ENCODE data around the gene EDN2. TPM values are rescaled to one million over a fixed set of nuclear protein-coding genes. Genes with fewer than 3 reads are reported as not detected.

Gene EDN2
- total RNA-seq, 1 donor from 2014 or later: 0.47 TPM

DNA sequence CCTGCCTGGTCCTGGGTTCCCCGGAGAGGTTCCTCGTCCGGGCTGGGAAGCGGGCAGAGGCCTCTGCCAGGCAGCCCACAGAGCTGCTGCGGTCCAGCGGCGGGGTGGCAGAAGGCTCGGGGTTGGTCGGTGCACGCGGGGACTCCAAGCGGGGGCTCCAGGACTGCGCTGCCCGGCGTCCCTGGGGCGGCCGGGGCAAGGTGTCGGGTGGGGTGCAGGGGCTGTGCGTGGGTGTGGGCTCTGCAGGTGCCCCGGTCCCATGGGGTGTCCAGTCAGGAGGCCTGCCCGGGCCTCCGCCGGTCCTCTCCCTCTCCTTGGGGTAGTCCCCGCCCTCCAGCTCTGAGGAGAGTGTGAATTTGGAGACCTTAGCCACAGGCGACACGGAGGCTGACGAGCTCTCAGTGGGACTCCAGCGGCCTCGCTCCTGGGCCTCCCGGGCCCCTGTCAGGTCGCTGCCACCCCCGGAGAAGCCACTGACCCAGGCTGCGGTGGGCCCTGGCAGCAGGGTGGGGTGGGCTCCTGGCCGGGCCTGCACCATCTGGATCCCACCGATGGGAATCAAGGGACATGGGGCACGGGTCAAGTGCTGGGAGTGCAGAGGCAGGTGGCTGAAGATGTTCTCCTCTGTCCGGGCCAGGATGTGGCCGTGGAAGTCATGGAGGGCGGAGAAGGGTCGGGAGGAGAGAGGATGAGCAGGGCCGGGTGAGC, 26.2 kb upstream of the EDN2 start:
- Histone ChIP-seq H3K36me3 (peaks cover 18% of the 10 kb centered on the region), H3K27me3 (ENCODE audit: low read depth) (no peaks in the 10 kb centered on the region), H3K27ac (replicated peaks) (no peak overlapping the region), H3K4me1 (peaks cover 15% of the 10 kb centered on the region), H3K4me3 (no peak overlapping the region), H3K9me3 (replicated peaks) (no peaks in the 10 kb centered on the region)
- TF ChIP-seq, protein P1, sequence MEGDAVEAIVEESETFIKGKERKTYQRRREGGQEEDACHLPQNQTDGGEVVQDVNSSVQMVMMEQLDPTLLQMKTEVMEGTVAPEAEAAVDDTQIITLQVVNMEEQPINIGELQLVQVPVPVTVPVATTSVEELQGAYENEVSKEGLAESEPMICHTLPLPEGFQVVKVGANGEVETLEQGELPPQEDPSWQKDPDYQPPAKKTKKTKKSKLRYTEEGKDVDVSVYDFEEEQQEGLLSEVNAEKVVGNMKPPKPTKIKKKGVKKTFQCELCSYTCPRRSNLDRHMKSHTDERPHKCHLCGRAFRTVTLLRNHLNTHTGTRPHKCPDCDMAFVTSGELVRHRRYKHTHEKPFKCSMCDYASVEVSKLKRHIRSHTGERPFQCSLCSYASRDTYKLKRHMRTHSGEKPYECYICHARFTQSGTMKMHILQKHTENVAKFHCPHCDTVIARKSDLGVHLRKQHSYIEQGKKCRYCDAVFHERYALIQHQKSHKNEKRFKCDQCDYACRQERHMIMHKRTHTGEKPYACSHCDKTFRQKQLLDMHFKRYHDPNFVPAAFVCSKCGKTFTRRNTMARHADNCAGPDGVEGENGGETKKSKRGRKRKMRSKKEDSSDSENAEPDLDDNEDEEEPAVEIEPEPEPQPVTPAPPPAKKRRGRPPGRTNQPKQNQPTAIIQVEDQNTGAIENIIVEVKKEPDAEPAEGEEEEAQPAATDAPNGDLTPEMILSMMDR (IDR thresholded peaks at IDR 0.05; ENCODE audit: borderline replicate concordance): no peak
- DNase-seq: no peak
- intact Hi-C loops (cut with micrococcal nuclease): no loop called here

DNA sequence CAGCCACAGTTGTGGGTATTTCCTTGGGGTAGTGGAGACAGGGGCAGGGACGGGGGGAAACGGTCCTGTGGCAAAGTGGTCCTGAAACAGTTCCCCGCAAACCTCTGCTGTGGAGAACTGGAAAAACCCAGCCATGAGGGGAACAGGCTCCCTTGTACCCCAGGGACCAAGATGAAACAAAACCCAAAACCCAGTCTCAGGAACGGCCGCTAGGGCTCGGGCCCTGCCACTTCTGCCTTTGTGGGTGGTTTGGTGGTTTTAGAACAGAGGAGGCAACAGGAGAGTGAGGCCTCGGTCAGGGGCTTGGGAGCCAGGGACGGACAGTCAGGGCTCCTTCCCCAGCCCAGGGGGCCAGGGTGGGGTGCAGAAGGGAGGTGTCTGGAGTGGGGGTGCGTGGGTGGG, 24.8 kb upstream of the EDN2 start:
- H3K4me1 ChIP-seq: peaks cover 4% of the 10 kb centered on the region
- intact Hi-C loops (cut with micrococcal nuclease): no loop called here
- H3K36me3 ChIP-seq: peaks cover 18% of the 10 kb centered on the region
- DNase-seq: no peak
- no peaks in the 10 kb centered on the region for H3K27me3 ChIP-seq (ENCODE audit: low read depth)
- H3K4me3 ChIP-seq: no peak overlapping the region
- no peaks in the 10 kb centered on the region for H3K9me3 ChIP-seq (replicated peaks)
- H3K27ac ChIP-seq (replicated peaks): no peak overlapping the region
- TF ChIP-seq, protein P1 (IDR thresholded peaks at IDR 0.05; ENCODE audit: borderline replicate concordance): no peak

DNA sequence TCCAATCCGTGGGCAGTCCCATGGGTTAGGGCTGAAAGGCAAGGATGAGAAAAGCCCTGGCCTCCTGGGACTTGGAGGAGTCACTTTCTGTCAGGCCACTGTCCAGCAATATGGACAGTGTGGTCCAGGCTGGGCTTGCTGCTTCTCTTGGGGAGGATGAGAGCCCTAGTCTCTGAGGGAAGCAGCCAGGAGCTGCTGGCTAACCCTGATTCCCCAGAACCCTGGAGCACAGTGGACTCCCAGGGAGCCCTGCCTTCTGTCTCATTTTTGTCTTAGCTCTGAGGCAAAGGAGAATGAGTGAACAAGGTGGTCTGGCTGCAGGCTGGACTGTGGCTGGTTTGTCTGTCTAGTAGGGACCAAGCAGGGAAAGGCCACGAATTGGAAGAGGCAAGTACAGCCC, 23.8 kb upstream of the EDN2 start:
- Histone ChIP-seq H3K4me3 (no peak overlapping the region), H3K27ac (replicated peaks) (no peak overlapping the region), H3K9me3 (replicated peaks) (no peaks in the 10 kb centered on the region), H3K27me3 (ENCODE audit: low read depth) (no peaks in the 10 kb centered on the region), H3K36me3 (peaks cover 17% of the 10 kb centered on the region), H3K4me1 (peaks cover 11% of the 10 kb centered on the region)
- TF ChIP-seq, protein P1 (IDR thresholded peaks at IDR 0.05; ENCODE audit: borderline replicate concordance): no peak
- no peak for DNase-seq
- intact Hi-C loops (cut with micrococcal nuclease): no loop called here

DNA sequence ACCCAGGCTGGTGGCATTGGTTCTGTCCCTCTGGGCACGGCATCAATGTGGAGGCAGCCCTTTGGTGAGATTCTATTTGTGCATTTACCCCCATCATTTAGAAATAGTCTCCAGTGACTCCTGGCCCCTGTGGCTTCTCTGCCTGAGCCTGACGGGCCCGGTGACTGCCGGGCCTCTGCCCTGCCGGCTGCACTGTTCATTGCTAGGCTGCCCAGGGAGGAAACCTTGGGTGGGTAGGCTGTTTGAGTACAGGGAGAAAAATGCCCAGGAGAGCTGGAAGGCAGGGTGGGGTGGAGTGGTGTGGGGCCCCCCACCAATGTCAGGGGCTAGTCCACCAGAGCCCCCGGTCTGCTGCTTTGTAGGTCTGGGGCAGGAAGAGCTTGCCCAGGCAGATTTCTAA, 23.4 kb upstream of the EDN2 start:
- Histone ChIP-seq H3K9me3 (replicated peaks) (no peaks in the 10 kb centered on the region), H3K36me3 (peaks cover 13% of the 10 kb centered on the region), H3K27me3 (ENCODE audit: low read depth) (no peaks in the 10 kb centered on the region), H3K4me3 (no peak overlapping the region), H3K4me1 (peaks cover 15% of the 10 kb centered on the region), H3K27ac (replicated peaks) (no peak overlapping the region)
- intact Hi-C loops (cut with micrococcal nuclease): no loop called here
- TF ChIP-seq, protein P1 (IDR thresholded peaks at IDR 0.05; ENCODE audit: borderline replicate concordance): no peak
- DNase-seq: no peak

DNA sequence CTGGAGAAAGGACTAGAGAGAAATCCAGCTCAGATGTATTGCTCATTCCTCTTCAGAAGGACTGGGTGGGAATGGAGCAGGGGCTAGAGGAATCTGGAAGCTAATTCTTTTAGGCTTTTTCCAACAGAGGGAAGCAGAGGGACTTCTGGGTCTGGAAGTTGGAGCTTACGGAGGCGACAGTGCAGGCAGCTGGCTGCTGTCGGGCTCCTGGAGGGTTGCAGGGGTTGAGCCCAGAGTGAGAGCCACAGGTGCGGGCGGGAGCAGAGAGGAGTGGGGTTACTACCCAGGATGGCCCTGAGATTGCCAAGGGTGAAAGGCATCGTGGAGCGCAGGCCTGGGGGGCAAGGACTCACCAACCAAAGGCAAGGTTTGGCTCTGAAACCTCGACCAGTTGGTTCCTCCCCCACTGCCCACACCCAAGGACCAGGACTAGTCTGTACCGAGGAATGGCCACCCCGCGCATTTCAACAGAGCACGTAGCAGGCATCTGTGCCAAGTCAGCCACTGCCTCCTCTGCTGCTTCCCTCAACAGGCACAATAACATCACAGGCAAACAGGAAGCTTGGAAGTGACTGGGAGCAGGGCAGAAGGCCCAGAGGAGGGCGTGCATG, 22.7 kb upstream of the EDN2 start:
- H3K4me3 ChIP-seq: no peak overlapping the region
- peaks cover 7% of the 10 kb centered on the region for H3K36me3 ChIP-seq
- no peak for DNase-seq
- H3K9me3 ChIP-seq (replicated peaks): no peaks in the 10 kb centered on the region
- intact Hi-C loops (cut with micrococcal nuclease): no loop called here
- H3K27ac ChIP-seq (replicated peaks): no peak overlapping the region
- no peaks in the 10 kb centered on the region for H3K27me3 ChIP-seq (ENCODE audit: low read depth)
- TF ChIP-seq, protein P1 (IDR thresholded peaks at IDR 0.05; ENCODE audit: borderline replicate concordance): no peak
- peaks cover 21% of the 10 kb centered on the region for H3K4me1 ChIP-seq
